ENCODE measurements around the gene FLVCR2. TPM values are rescaled to one million over a fixed set of nuclear protein-coding genes. Genes with fewer than 3 reads are reported as not detected.
A peak's percentile ranks its signal among the peaks of the same experiment; 100 is the strongest.

The FLVCR2 gene
- total RNA-seq = 10 to 100 TPM in 1 of 2 donors, 1 to 10 TPM in 1; 5.9 to 12.3 TPM

DNA sequence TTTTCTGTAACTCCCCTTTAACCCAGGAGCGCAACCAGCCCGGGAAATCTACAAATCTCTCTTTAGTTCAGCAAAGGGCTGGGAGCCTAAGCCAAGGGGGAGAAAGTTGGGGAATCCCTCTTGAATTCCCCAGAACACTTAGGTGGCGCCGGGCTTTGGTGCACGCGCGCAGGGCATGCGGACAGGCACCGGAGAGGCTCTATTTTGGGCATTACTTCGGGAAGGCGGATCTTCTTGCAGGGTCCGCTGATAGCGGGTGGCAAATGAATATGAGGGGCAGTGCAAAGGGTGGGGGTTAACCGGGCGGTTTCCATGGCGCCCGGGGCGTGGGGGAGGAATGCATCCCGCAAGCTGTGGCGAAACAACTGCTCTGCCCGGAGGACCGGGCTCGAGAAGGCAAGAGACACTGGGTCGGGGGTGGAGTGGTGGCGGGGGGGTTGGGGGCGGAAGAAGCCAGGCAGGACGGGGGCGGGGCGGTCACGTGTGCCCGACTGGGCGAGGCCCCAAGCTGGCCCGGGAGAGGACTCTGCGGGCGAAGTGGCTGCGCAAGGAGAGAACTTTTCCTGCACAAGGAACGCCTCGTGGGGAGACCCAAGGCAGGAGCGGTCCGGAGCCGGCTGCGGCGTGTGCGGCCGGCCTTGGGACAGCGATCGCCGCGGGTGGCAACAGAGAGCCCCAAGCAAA is at the start of gene FLVCR2:
FLVCR2 (plus strand) TSS at position 519 of the 684 bp plus-strand sequence. CDS start 353 bp downstream, outside the sequence.
- Mint-ChIP-seq H3K27ac (peak within 1 kb of the TSS; percentile 69), H3K4me1 (ENCODE audit: low read depth) (peaks cover 30% of the 10 kb centered on the region), H3K27me3 (ENCODE audit: low read depth) (no peaks in the 10 kb centered on the region), H3K4me3 (peak within 1 kb of the TSS in 1 of 2 donors; percentile 91), H3K36me3 (ENCODE audit: insufficient read depth in 2 of 2) (no peaks in the 10 kb centered on the region), H3K9me3 (no peaks in the 10 kb centered on the region)
- peak; percentile 63 for ATAC-seq (replicated peaks in 1 of 2)
- DNase-seq = peak; percentile 62 to 63

- peak overlapping the region; percentile 18 for H3K27ac Mint-ChIP-seq
- peaks cover 90% of the 10 kb centered on the region for H3K4me1 Mint-ChIP-seq (ENCODE audit: low read depth)
- DNase-seq (no peak), ATAC-seq (replicated peaks in 1 of 2) (peak in 1 of 2 donors; percentile 58)
- H3K36me3 Mint-ChIP-seq (ENCODE audit: insufficient read depth in 2 of 2) = peaks cover 44 to 75% of the 10 kb centered on the region in 2 donors
- peak overlapping the region; percentile 31 to 71 for H3K4me3 Mint-ChIP-seq
- H3K27me3 Mint-ChIP-seq (ENCODE audit: low read depth) = no peaks in the 10 kb centered on the region
- H3K9me3 Mint-ChIP-seq = no peaks in the 10 kb centered on the region
Observed at GRCh38 chr14:75531256-75531655, 47.2 kb upstream of the FLVCR2 start.

DNA sequence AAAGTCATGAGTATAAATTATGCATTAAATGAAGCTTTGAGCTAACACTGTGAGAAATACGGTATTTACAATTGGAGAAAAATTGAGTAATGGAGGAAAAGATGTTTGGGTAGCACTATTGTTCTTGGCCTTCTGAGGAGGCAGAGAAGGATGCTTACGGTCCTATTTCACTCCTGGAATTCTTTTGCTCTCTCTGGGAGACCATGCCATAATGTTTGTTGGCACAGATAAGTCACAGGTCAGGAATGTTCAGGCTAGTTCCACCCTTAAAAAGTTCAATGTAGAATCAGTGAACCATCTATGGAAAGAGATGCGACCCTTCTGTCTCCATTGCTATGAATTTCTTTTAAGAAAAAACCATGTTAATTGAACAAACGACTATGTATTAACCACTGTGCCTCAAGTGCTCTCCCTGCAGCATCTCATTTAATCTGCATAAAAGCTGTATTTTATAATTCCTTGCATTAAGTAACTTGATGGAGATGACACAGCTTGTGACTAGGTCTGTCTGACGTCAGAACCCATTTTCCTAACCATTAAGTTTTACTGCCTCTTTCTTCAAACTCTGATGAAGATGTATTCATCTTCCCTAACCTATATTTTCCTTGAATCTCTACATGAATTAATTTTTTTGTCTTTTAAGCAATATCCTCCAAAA is 46.6 kb upstream of the FLVCR2 start:
- DNase-seq (peak in 1 of 2 donors; percentile 0), ATAC-seq (replicated peaks in 1 of 2) (no peak)
- Mint-ChIP-seq H3K9me3 (no peaks in the 10 kb centered on the region), H3K27me3 (ENCODE audit: low read depth) (no peaks in the 10 kb centered on the region), H3K4me3 (peak overlapping the region; percentile 31 to 71), H3K27ac (peak overlapping the region; percentile 97), H3K36me3 (ENCODE audit: insufficient read depth in 2 of 2) (peaks cover 41 to 70% of the 10 kb centered on the region in 2 donors), H3K4me1 (ENCODE audit: low read depth) (peaks cover 88% of the 10 kb centered on the region)

DNA sequence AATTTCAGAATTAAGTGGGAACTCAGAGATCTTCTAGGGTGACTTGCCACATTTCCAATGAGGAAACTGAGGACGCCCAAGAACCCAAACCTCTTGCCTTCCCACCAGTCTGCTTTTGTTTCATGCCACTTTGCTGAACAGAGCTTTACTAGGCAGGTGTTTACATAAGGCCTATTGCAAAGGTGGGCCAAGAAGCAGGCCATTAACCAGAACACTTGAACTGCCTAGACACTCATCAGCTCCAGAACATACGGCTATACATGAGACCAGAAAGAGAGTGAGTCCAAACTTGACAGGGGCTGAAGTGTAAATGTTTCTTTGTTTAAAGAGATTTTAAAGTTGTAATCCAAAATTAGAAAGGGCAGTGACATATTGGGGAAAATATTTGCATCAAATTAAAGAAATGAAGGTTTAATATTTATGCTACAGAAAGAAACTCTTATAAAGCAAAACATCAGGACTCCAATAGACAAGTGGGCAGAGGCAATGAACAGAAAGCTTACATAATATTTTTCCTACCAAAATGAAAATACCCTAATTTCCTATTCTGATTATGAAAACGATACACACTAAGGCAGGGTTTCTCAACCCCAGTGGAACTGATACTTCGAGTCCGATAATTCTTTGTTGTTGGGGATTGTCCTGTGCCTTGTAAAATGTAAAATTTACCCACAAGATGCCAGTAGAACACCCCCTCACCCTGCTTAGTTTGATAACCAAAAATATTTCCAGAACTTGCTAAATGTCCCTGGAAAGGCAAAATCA is 44.4 kb upstream of the FLVCR2 start:
- peaks cover 27 to 57% of the 10 kb centered on the region in 2 donors for H3K36me3 Mint-ChIP-seq (ENCODE audit: insufficient read depth in 2 of 2)
- H3K4me3 Mint-ChIP-seq = peak overlapping the region in 1 of 2 donors; percentile 80

DNA sequence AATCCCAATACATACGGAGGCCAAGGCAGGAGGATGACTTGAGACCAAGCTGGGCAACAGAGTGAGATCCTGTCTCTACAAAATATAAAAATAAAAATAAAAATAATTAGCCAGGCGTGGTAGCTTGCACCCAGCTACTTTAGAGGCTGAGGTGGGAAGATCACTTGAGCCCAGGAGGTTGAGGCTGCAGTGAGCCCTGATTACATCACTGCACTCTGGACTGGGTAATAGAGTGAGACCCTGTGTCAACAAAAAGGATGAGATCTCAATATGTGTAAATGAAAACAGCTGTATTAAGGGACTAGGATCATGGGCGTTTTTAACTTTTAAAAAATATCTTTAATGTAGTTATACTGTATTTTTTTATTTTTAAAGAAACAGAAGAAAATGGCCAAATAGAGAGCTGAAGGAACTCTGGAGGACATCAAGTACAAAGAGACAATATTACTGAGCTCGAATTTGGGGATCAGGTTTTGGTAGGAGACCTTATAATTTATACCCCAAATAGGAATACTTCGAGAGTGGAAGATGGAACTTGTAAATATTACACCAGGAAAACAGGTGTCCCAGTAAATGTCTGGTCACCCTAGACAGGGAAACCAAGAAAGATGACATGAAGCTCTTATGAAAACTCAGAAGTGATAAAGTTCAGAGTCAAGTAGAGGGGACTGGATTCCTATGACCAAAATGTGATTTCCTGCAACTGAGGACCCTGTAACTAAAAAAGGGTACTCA is 43.1 kb upstream of the FLVCR2 start:
- Mint-ChIP-seq H3K4me3 (peak overlapping the region in 1 of 2 donors; percentile 66), H3K27ac (peak overlapping the region; percentile 91), H3K27me3 (ENCODE audit: low read depth) (no peaks in the 10 kb centered on the region), H3K9me3 (no peaks in the 10 kb centered on the region), H3K4me1 (ENCODE audit: low read depth) (peaks cover 84% of the 10 kb centered on the region), H3K36me3 (ENCODE audit: insufficient read depth in 2 of 2) (peaks cover 24 to 49% of the 10 kb centered on the region in 2 donors)
- DNase-seq = no peak
- no peak for ATAC-seq (replicated peaks in 1 of 2)

More for the DNA sequence above, 44.4 kb upstream of the FLVCR2 start:
- Mint-ChIP-seq H3K27me3 (ENCODE audit: low read depth) (no peaks in the 10 kb centered on the region), H3K4me1 (ENCODE audit: low read depth) (peaks cover 84% of the 10 kb centered on the region), H3K27ac (peak overlapping the region; percentile 69), H3K9me3 (no peaks in the 10 kb centered on the region)
- DNase-seq (peak in 1 of 2 donors; percentile 0), ATAC-seq (replicated peaks in 1 of 2) (no peak)

- H3K36me3 Mint-ChIP-seq (ENCODE audit: insufficient read depth in 2 of 2) = peaks cover 16 to 46% of the 10 kb centered on the region in 2 donors
- H3K4me3 Mint-ChIP-seq = peak overlapping the region; percentile 36 to 39
- H3K27ac Mint-ChIP-seq = peak overlapping the region; percentile 83
Observed at GRCh38 chr14:75537071-75537470, 41.3 kb upstream of the FLVCR2 start.

GRCh38 chr14:75539162-75539560 is 39.3 kb upstream of the FLVCR2 start:
- H3K27ac Mint-ChIP-seq = peak overlapping the region; percentile 94
- peaks cover 89% of the 10 kb centered on the region for H3K4me1 Mint-ChIP-seq (ENCODE audit: low read depth)
- ATAC-seq (replicated peaks in 1 of 2) (no peak), DNase-seq (no peak)
- H3K9me3 Mint-ChIP-seq = no peaks in the 10 kb centered on the region
- H3K36me3 Mint-ChIP-seq (ENCODE audit: insufficient read depth in 2 of 2) = peaks cover 15 to 31% of the 10 kb centered on the region in 2 donors
- H3K4me3 Mint-ChIP-seq = peak overlapping the region; percentile 79 to 80
- no peaks in the 10 kb centered on the region for H3K27me3 Mint-ChIP-seq (ENCODE audit: low read depth)

More at GRCh38 chr14:75537071-75537470, 41.3 kb upstream of the FLVCR2 start:
- no peaks in the 10 kb centered on the region for H3K9me3 Mint-ChIP-seq
- ATAC-seq (replicated peaks in 1 of 2) = no peak
- no peaks in the 10 kb centered on the region for H3K27me3 Mint-ChIP-seq (ENCODE audit: low read depth)
- no peak for DNase-seq
- H3K4me1 Mint-ChIP-seq (ENCODE audit: low read depth) = peaks cover 89% of the 10 kb centered on the region

- no peaks in the 10 kb centered on the region for H3K9me3 Mint-ChIP-seq
- peak overlapping the region; percentile 94 for H3K27ac Mint-ChIP-seq
- peaks cover 17 to 30% of the 10 kb centered on the region in 2 donors for H3K36me3 Mint-ChIP-seq (ENCODE audit: insufficient read depth in 2 of 2)
- DNase-seq = peak; percentile 63 to 68
- peak overlapping the region; percentile 79 to 80 for H3K4me3 Mint-ChIP-seq
- peaks cover 88% of the 10 kb centered on the region for H3K4me1 Mint-ChIP-seq (ENCODE audit: low read depth)
- H3K27me3 Mint-ChIP-seq (ENCODE audit: low read depth) = no peaks in the 10 kb centered on the region
- peak; percentile 39 to 43 for ATAC-seq (replicated peaks in 1 of 2)
Observed at GRCh38 chr14:75539561-75540478, 38.6 kb upstream of the FLVCR2 start.

DNA sequence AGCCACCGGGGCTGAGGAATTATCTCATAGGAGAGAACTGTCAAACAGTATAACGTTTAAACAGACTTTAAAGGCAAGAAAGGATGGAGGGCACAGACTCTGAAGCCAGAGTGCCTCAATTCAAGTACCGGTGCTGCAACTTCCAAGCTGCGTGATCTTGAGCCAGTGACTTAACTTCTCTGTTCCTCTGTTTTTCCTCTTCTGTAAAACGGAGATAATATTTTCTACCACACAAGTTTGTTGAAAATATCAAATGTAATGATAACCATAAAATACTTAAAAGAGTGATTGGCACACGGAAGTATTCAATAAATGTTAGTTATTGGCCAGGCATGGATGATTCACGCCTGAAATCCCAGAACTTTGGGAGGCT is 38.0 kb upstream of the FLVCR2 start:
- peaks cover 16 to 28% of the 10 kb centered on the region in 2 donors for H3K36me3 Mint-ChIP-seq (ENCODE audit: insufficient read depth in 2 of 2)
- no peak for ATAC-seq (replicated peaks in 1 of 2)
- peaks cover 83% of the 10 kb centered on the region for H3K4me1 Mint-ChIP-seq (ENCODE audit: low read depth)
- no peaks in the 10 kb centered on the region for H3K27me3 Mint-ChIP-seq (ENCODE audit: low read depth)
- no peaks in the 10 kb centered on the region for H3K9me3 Mint-ChIP-seq
- H3K4me3 Mint-ChIP-seq = peak overlapping the region; percentile 79 to 80
- no peak for DNase-seq
- H3K27ac Mint-ChIP-seq = peak overlapping the region; percentile 94

GRCh38 chr14:75542588-75543091 is 35.8 kb upstream of the FLVCR2 start:
- no peaks in the 10 kb centered on the region for H3K27me3 Mint-ChIP-seq (ENCODE audit: low read depth)
- H3K4me3 Mint-ChIP-seq = peak overlapping the region; percentile 79 to 80
- ATAC-seq (replicated peaks in 1 of 2) = peak; percentile 83 to 84
- H3K27ac Mint-ChIP-seq = peak overlapping the region; percentile 94
- peaks cover 88% of the 10 kb centered on the region for H3K4me1 Mint-ChIP-seq (ENCODE audit: low read depth)
- peaks cover 17 to 31% of the 10 kb centered on the region in 2 donors for H3K36me3 Mint-ChIP-seq (ENCODE audit: insufficient read depth in 2 of 2)
- peak; percentile 88 to 89 for DNase-seq
- no peaks in the 10 kb centered on the region for H3K9me3 Mint-ChIP-seq

DNA sequence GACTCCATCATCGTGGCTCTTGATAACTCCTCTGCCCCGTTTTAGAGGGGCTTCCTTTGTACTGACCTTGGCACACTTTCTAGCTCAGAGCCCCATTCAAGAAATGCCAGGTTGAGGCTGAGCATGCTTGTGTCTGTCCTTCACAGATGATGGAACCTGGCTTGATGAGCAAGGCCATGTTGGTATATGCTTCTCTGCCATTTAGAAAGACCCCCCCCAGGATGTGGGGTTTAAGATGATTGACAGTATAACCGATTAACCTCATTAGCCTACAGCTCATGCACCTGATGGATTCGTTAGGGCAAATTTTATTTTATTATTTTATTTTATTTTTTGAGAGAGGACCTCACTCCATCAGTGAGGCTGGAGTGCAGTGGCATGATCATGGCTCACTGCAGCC is 35.2 kb upstream of the FLVCR2 start:
- Mint-ChIP-seq H3K27me3 (ENCODE audit: low read depth) (no peaks in the 10 kb centered on the region), H3K36me3 (ENCODE audit: insufficient read depth in 2 of 2) (peaks cover 19 to 33% of the 10 kb centered on the region in 2 donors), H3K9me3 (no peaks in the 10 kb centered on the region), H3K4me3 (peak overlapping the region; percentile 79 to 80), H3K4me1 (ENCODE audit: low read depth) (peaks cover 89% of the 10 kb centered on the region), H3K27ac (peak overlapping the region; percentile 94)
- ATAC-seq (replicated peaks in 1 of 2) (no peak), DNase-seq (no peak)
